ENCODE results near the gene CDCA4. TPM values are rescaled to one million over a fixed set of nuclear protein-coding genes. Genes with fewer than 3 reads are reported as not detected.
A peak's percentile ranks its signal among the peaks of the same experiment; 100 is the strongest.
"Not testable (repeated sequence)": the region's sequence is repeated elsewhere in the genome, so short reads cannot be mapped to it uniquely, and the experiment has no call there.

Gene CDCA4
- total RNA-seq, 4 donors from 2014 or later: 27.7 to 38.6 (median 35.8) TPM

DNA sequence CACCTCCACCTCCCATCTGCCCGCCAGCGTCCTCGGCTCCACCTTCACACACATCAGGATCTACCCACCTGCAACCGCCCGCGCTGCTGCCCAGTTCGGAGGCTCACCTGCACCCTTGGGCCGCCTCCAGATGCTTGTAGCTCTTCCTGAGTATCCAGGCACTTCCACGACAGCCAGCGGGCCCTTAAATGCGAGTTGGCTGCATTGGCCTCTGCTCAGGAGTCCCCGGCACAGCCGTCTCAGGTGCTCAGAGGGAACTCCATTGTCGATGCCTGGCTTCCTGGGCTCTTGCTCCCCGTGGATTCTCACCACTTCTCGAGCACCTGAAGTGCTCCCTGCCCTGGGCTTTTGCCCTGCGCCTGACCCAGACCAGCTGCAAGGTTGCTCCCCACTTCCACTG, 21.9 kb upstream of the CDCA4 start:
- Histone ChIP-seq H3K27ac (no peak overlapping the region), H3K27me3 (peaks cover 2% of the 10 kb centered on the region), H3K36me3 (no peaks in the 10 kb centered on the region), H3K9me3 (no peaks in the 10 kb centered on the region), H3K4me3 (no peak overlapping the region), H3K4me1 (peaks cover 17% of the 10 kb centered on the region)
- 87% methylated on average over 17 of the region's 17 CpGs for WGBS
- DNase-seq (ENCODE audit: low spot score in 2 of 2): no peak
- TF ChIP-seq EP300 (IDR thresholded peaks at IDR 0.05) (no peak), POLR2AphosphoS5 (IDR thresholded peaks at IDR 0.05) (no peak), POLR2A (IDR thresholded peaks at IDR 0.05) (no peak)
- TF ChIP-seq, protein P1, sequence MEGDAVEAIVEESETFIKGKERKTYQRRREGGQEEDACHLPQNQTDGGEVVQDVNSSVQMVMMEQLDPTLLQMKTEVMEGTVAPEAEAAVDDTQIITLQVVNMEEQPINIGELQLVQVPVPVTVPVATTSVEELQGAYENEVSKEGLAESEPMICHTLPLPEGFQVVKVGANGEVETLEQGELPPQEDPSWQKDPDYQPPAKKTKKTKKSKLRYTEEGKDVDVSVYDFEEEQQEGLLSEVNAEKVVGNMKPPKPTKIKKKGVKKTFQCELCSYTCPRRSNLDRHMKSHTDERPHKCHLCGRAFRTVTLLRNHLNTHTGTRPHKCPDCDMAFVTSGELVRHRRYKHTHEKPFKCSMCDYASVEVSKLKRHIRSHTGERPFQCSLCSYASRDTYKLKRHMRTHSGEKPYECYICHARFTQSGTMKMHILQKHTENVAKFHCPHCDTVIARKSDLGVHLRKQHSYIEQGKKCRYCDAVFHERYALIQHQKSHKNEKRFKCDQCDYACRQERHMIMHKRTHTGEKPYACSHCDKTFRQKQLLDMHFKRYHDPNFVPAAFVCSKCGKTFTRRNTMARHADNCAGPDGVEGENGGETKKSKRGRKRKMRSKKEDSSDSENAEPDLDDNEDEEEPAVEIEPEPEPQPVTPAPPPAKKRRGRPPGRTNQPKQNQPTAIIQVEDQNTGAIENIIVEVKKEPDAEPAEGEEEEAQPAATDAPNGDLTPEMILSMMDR (IDR thresholded peaks at IDR 0.05): no peak

- Histone ChIP-seq H3K36me3 (no peaks in the 10 kb centered on the region), H3K27me3 (no peaks in the 10 kb centered on the region), H3K27ac (peak overlapping the region; percentile 38), H3K4me3 (no peak overlapping the region), H3K4me1 (peaks cover 17% of the 10 kb centered on the region), H3K9me3 (no peaks in the 10 kb centered on the region)
- TF ChIP-seq POLR2A (IDR thresholded peaks at IDR 0.05): no peak
- TF ChIP-seq POLR2AphosphoS5 (IDR thresholded peaks at IDR 0.05): no peak
- no peak for TF ChIP-seq EP300 (IDR thresholded peaks at IDR 0.05)
- TF ChIP-seq, protein P1 (IDR thresholded peaks at IDR 0.05): no peak
- 57% methylated on average over 27 of the region's 28 CpGs for WGBS
- peak in 1 of 2 donors; percentile 62 for DNase-seq (ENCODE audit: low spot score in 2 of 2)
Observed at GRCh38 chr14:105041841-105042765, 21.2 kb upstream of the CDCA4 start.

- WGBS: 83% methylated on average over 14 of the region's 14 CpGs
- Histone ChIP-seq H3K4me1 (peaks cover 11% of the 10 kb centered on the region), H3K27ac (no peak overlapping the region), H3K36me3 (no peaks in the 10 kb centered on the region), H3K27me3 (no peaks in the 10 kb centered on the region), H3K9me3 (no peaks in the 10 kb centered on the region), H3K4me3 (no peak overlapping the region)
- TF ChIP-seq POLR2AphosphoS5 (IDR thresholded peaks at IDR 0.05): no peak
- TF ChIP-seq EP300 (IDR thresholded peaks at IDR 0.05): no peak
- TF ChIP-seq POLR2A (IDR thresholded peaks at IDR 0.05): no peak
- TF ChIP-seq, protein P1 (IDR thresholded peaks at IDR 0.05): no peak
- no peak for DNase-seq (ENCODE audit: low spot score in 2 of 2)
Observed at GRCh38 chr14:105039458-105040205, 18.7 kb upstream of the CDCA4 start.

- not testable (repeated sequence) for H3K36me3 ChIP-seq; H3K4me3 ChIP-seq; H3K27ac ChIP-seq; H3K9me3 ChIP-seq; H3K27me3 ChIP-seq; DNase-seq (ENCODE audit: low spot score in 2 of 2); H3K4me1 ChIP-seq
- WGBS: 62% methylated on average over 2 of the region's 2 CpGs
Observed at GRCh38 chr14:105035616-105036015, 14.7 kb upstream of the CDCA4 start.

GRCh38 chr14:105034315-105035039, 13.6 kb upstream of the CDCA4 start:
- WGBS: 88% methylated on average over 17 of the region's 17 CpGs
- H3K9me3 ChIP-seq: no peaks in the 10 kb centered on the region
- no peaks in the 10 kb centered on the region for H3K4me1 ChIP-seq
- DNase-seq (ENCODE audit: low spot score in 2 of 2): no peak
- H3K27me3 ChIP-seq: no peaks in the 10 kb centered on the region
- H3K36me3 ChIP-seq: no peaks in the 10 kb centered on the region
- H3K27ac ChIP-seq: no peak overlapping the region
- H3K4me3 ChIP-seq: no peak overlapping the region
- TF ChIP-seq EP300 (IDR thresholded peaks at IDR 0.05) (no peak), POLR2A (IDR thresholded peaks at IDR 0.05) (no peak), POLR2AphosphoS5 (IDR thresholded peaks at IDR 0.05) (no peak)
- TF ChIP-seq, protein P1 (IDR thresholded peaks at IDR 0.05): no peak

DNA sequence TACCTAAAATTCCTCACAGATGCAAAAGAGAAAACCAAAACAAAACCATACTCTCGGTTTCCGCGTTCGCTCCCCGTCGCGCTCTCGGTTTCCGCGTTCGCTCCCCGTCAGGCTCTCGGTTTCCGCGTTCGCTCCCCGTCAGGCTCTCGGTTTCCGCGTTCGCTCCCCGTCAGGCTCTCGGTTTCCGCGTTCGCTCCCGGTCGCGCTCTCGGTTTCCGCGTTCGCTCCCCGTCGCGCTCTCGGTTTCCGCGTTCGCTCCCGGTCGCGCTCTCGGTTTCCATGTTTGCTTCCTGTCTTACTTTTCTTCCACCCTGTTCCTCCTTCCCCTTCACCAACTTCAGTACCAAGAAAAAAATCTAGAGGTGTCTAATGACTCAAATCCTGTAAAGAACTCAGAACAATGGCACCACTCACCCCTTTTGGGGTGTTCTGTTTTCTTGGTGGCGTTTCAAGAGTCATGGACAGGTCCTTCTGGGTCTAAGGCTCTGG, 12.6 kb upstream of the CDCA4 start:
- not testable (repeated sequence) for H3K36me3 ChIP-seq; H3K4me1 ChIP-seq; H3K27me3 ChIP-seq; DNase-seq (ENCODE audit: low spot score in 2 of 2); H3K9me3 ChIP-seq
- WGBS: 9% methylated on average over 42 of the region's 45 CpGs
- Histone ChIP-seq H3K4me3 (peak overlapping the region; percentile 54), H3K27ac (peak overlapping the region; percentile 57)

GRCh38 chr14:105032451-105032901, 11.6 kb upstream of the CDCA4 start:
- not testable (repeated sequence) for H3K27me3 ChIP-seq; H3K9me3 ChIP-seq; DNase-seq (ENCODE audit: low spot score in 2 of 2); H3K4me3 ChIP-seq; H3K4me1 ChIP-seq; H3K36me3 ChIP-seq
- H3K27ac ChIP-seq: peak overlapping the region; percentile 57
- WGBS: 76% methylated on average over 5 of the region's 5 CpGs
